Activated CD8-positive, alpha-beta T cell treated with anti-CD3 and anti-CD28 coated beads, Interleukin-2, amount 10 ng/mL, durations not matched to agents 7 days and 5 days (primary cell): Measurements from ENCODE around the gene NTM. TPM values are rescaled to one million over a fixed set of nuclear protein-coding genes. Genes with fewer than 3 reads are reported as not detected.

ENCODE experiments used
- ATAC-seq: fragments of 150-1000 bp; cut with Tn5 transposase; one replicate; pipeline ENCODE4 v1.10.0; 2021; ENCODE audit warnings: moderate library complexity
- CTCF ChIA-PET: fragments of 350-600 bp; sonication (Branson Sonifier 250); formaldehyde crosslinking; loops from one replicate; lab custom pipeline; 2021; ENCODE audit warnings: antibody characterized with exemption; lab: Charles Lee
- POLR2A ChIA-PET: fragments of 350-600 bp; sonication (Branson Sonifier 250); formaldehyde crosslinking; loops from one replicate; lab custom pipeline; 2021; ENCODE audit warnings: antibody characterized with exemption; lab: Charles Lee
- DNase-seq: peaks from one replicate; pipeline ENCODE4 v3.0.0-alpha.2; 2020
- H3K27ac Mint-ChIP-seq: one replicate; pipeline ENCODE4 v1.8.0; 2021; ENCODE audit warnings: mild to moderate bottlenecking, mixed read lengths
- H3K27me3 Mint-ChIP-seq: one replicate; pipeline ENCODE4 v1.8.0; 2021; ENCODE audit warnings: low read depth, mixed read lengths
- H3K36me3 Mint-ChIP-seq: one replicate; pipeline ENCODE4 v1.8.0; 2021; ENCODE audit warnings: low read depth, mixed read lengths
- H3K4me1 Mint-ChIP-seq: one replicate; pipeline ENCODE4 v1.8.0; 2021; ENCODE audit warnings: low read depth, mixed read lengths
- H3K4me3 Mint-ChIP-seq: one replicate; pipeline ENCODE4 v1.8.0; 2021; ENCODE audit warnings: mild to moderate bottlenecking, mixed read lengths
- H3K9me3 Mint-ChIP-seq: one replicate; pipeline ENCODE4 v1.8.0; 2022; ENCODE audit warnings: mixed read lengths; ENCODE audit not compliant: insufficient read depth
- total RNA-seq, 2 experiments: library from RNA; stranded (reverse); gene quantifications; one replicate each; pipeline ENCODE4 v1.2.3, GENCODE V29; 2021

The NTM gene
- total RNA-seq, 2 experiments from 2014 or later, result not detected

- H3K9me3 Mint-ChIP-seq, result no peaks in the 10 kb centered on the region
- POLR2A ChIA-PET, result no interaction called here
- ATAC-seq (no peak), DNase-seq (no peak)
- CTCF ChIA-PET, result no interaction called here
- no peaks in the 10 kb centered on the region for H3K36me3 Mint-ChIP-seq
- H3K27ac Mint-ChIP-seq, result no peak overlapping the region
- no peaks in the 10 kb centered on the region for H3K27me3 Mint-ChIP-seq
- no peak overlapping the region for H3K4me3 Mint-ChIP-seq
- no peaks in the 10 kb centered on the region for H3K4me1 Mint-ChIP-seq
Measured at GRCh38 chr11:132140056-132140455, 769.6 kb downstream of the NTM start.

GRCh38 chr11:132142121-132142520 lies 771.7 kb downstream of the NTM start:
- Mint-ChIP-seq H3K27me3 (no peaks in the 10 kb centered on the region), H3K36me3 (no peaks in the 10 kb centered on the region), H3K4me1 (no peaks in the 10 kb centered on the region), H3K4me3 (no peak overlapping the region), H3K9me3 (no peaks in the 10 kb centered on the region), H3K27ac (no peak overlapping the region)
- ChIA-PET POLR2A (no interaction called here), CTCF (no interaction called here)
- DNase-seq, result no peak
- ATAC-seq, result no peak

- ChIA-PET POLR2A (no interaction called here), CTCF (no interaction called here)
- Mint-ChIP-seq H3K27ac (no peak overlapping the region), H3K36me3 (no peaks in the 10 kb centered on the region), H3K9me3 (no peaks in the 10 kb centered on the region), H3K27me3 (no peaks in the 10 kb centered on the region), H3K4me1 (no peaks in the 10 kb centered on the region), H3K4me3 (no peak overlapping the region)
- DNase-seq, result no peak
- no peak for ATAC-seq
Measured at GRCh38 chr11:132142554-132142953, 772.1 kb downstream of the NTM start.

- H3K27me3 Mint-ChIP-seq, result no peaks in the 10 kb centered on the region
- no peak overlapping the region for H3K27ac Mint-ChIP-seq
- H3K4me1 Mint-ChIP-seq, result no peaks in the 10 kb centered on the region
- ChIA-PET CTCF (no interaction called here), POLR2A (no interaction called here)
- no peaks in the 10 kb centered on the region for H3K9me3 Mint-ChIP-seq
- ATAC-seq (no peak), DNase-seq (no peak)
- H3K4me3 Mint-ChIP-seq, result no peak overlapping the region
- H3K36me3 Mint-ChIP-seq, result no peaks in the 10 kb centered on the region
Measured at GRCh38 chr11:132147464-132147863, 777.0 kb downstream of the NTM start.

- ChIA-PET POLR2A (interaction anchor here (0.8 kb wide), 1 partner anchor 350 kb away, joined by 3 read pairs; no protein-coding TSS in a partner anchor), CTCF (no interaction called here)
- Mint-ChIP-seq H3K27me3 (no peaks in the 10 kb centered on the region), H3K27ac (no peak overlapping the region), H3K36me3 (no peaks in the 10 kb centered on the region), H3K4me1 (no peaks in the 10 kb centered on the region), H3K4me3 (no peak overlapping the region), H3K9me3 (no peaks in the 10 kb centered on the region)
- ATAC-seq (no peak), DNase-seq (no peak)
Measured at GRCh38 chr11:132154781-132155180, 784.4 kb downstream of the NTM start.

GRCh38 chr11:132158091-132158490 lies 787.7 kb downstream of the NTM start:
- Mint-ChIP-seq H3K9me3 (no peaks in the 10 kb centered on the region), H3K27me3 (no peaks in the 10 kb centered on the region), H3K4me3 (no peak overlapping the region), H3K4me1 (no peaks in the 10 kb centered on the region), H3K27ac (no peak overlapping the region), H3K36me3 (no peaks in the 10 kb centered on the region)
- no peak for ATAC-seq
- POLR2A ChIA-PET, result no interaction called here
- no peak for DNase-seq
- CTCF ChIA-PET, result no interaction called here

- ATAC-seq (no peak), DNase-seq (no peak)
- no peak overlapping the region for H3K4me3 Mint-ChIP-seq
- CTCF ChIA-PET, result no interaction called here
- POLR2A ChIA-PET, result no interaction called here
- H3K9me3 Mint-ChIP-seq, result no peaks in the 10 kb centered on the region
- H3K4me1 Mint-ChIP-seq, result no peaks in the 10 kb centered on the region
- no peaks in the 10 kb centered on the region for H3K27me3 Mint-ChIP-seq
- H3K27ac Mint-ChIP-seq, result no peak overlapping the region
- no peaks in the 10 kb centered on the region for H3K36me3 Mint-ChIP-seq
Measured at GRCh38 chr11:132158696-132159095, 788.3 kb downstream of the NTM start.

GRCh38 chr11:132161403-132162078 lies 791.1 kb downstream of the NTM start:
- ATAC-seq, result no peak
- CTCF ChIA-PET, result no interaction called here
- POLR2A ChIA-PET, result interaction anchor here (0.6 kb wide), 1 partner anchor 291 kb away, joined by 3 read pairs; no protein-coding TSS in a partner anchor
- Mint-ChIP-seq H3K27ac (no peak overlapping the region), H3K27me3 (no peaks in the 10 kb centered on the region), H3K4me3 (no peak overlapping the region), H3K4me1 (no peaks in the 10 kb centered on the region), H3K9me3 (no peaks in the 10 kb centered on the region), H3K36me3 (no peaks in the 10 kb centered on the region)
- DNase-seq, result no peak

GRCh38 chr11:132168344-132168981 lies 798.0 kb downstream of the NTM start:
- H3K36me3 Mint-ChIP-seq, result no peaks in the 10 kb centered on the region
- no peak for ATAC-seq
- H3K4me1 Mint-ChIP-seq, result no peaks in the 10 kb centered on the region
- H3K9me3 Mint-ChIP-seq, result no peaks in the 10 kb centered on the region
- no peak for DNase-seq
- ChIA-PET CTCF (no interaction called here), POLR2A (no interaction called here)
- no peak overlapping the region for H3K27ac Mint-ChIP-seq
- H3K27me3 Mint-ChIP-seq, result no peaks in the 10 kb centered on the region
- H3K4me3 Mint-ChIP-seq, result no peak overlapping the region

GRCh38 chr11:132171031-132171430 lies 800.6 kb downstream of the NTM start:
- ATAC-seq, result no peak
- no peak overlapping the region for H3K4me3 Mint-ChIP-seq
- H3K9me3 Mint-ChIP-seq, result no peaks in the 10 kb centered on the region
- no peak for DNase-seq
- CTCF ChIA-PET, result no interaction called here
- no peaks in the 10 kb centered on the region for H3K4me1 Mint-ChIP-seq
- H3K27me3 Mint-ChIP-seq, result no peaks in the 10 kb centered on the region
- H3K27ac Mint-ChIP-seq, result no peak overlapping the region
- POLR2A ChIA-PET, result no interaction called here
- no peaks in the 10 kb centered on the region for H3K36me3 Mint-ChIP-seq

- Mint-ChIP-seq H3K27ac (no peak overlapping the region), H3K4me3 (no peak overlapping the region), H3K27me3 (no peaks in the 10 kb centered on the region), H3K9me3 (no peaks in the 10 kb centered on the region), H3K36me3 (no peaks in the 10 kb centered on the region), H3K4me1 (no peaks in the 10 kb centered on the region)
- DNase-seq, result no peak
- ChIA-PET CTCF (no interaction called here), POLR2A (no interaction called here)
- no peak for ATAC-seq
Measured at GRCh38 chr11:132174362-132175255, 804.2 kb downstream of the NTM start.

GRCh38 chr11:132177106-132177505 lies 806.7 kb downstream of the NTM start:
- no peak overlapping the region for H3K27ac Mint-ChIP-seq
- ChIA-PET CTCF (no interaction called here), POLR2A (no interaction called here)
- H3K9me3 Mint-ChIP-seq, result no peaks in the 10 kb centered on the region
- DNase-seq, result no peak
- H3K36me3 Mint-ChIP-seq, result no peaks in the 10 kb centered on the region
- no peak for ATAC-seq
- no peaks in the 10 kb centered on the region for H3K4me1 Mint-ChIP-seq
- no peaks in the 10 kb centered on the region for H3K27me3 Mint-ChIP-seq
- H3K4me3 Mint-ChIP-seq, result no peak overlapping the region
